ENCODE data around the gene CATSPERD.

The CATSPERD gene, protein sequence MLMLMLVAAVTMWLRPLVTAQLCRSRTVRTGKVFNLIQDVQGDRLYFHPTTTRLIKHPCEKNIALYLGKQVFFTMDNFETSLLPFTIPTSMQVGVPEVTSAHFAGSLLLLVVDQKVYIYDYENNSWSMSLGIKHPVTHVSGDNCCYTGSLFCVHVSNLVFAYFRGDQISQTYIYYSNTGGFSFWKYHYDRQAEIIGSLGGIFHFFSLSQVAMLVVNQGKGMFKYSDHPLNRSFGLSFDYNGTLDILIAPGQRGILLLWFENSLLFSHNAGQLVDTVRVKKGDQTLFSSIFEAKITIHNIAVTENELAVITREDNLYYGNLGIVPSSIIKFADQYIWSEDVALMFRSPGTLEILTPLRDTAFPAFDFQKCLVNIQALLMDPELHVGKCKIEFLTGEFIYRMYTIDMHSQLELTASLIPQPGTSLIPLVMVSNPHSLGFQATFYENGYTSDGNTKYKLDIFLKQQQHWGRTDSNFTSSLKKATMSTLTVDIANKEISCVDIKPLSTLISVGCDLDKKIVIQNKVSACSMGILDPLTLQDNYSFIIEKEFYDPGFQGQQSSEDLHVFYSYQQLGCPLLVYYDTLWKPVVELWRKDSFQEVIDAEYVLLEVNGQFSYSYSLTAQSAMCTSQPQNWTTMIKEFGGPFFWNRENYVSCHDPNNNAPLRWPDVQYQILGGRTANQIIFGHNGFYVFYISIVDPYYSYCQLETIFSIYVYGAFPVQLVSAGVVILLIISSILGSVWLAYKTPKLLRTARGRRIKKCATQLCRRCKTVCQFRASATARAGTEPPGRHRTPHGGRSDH

DNA sequence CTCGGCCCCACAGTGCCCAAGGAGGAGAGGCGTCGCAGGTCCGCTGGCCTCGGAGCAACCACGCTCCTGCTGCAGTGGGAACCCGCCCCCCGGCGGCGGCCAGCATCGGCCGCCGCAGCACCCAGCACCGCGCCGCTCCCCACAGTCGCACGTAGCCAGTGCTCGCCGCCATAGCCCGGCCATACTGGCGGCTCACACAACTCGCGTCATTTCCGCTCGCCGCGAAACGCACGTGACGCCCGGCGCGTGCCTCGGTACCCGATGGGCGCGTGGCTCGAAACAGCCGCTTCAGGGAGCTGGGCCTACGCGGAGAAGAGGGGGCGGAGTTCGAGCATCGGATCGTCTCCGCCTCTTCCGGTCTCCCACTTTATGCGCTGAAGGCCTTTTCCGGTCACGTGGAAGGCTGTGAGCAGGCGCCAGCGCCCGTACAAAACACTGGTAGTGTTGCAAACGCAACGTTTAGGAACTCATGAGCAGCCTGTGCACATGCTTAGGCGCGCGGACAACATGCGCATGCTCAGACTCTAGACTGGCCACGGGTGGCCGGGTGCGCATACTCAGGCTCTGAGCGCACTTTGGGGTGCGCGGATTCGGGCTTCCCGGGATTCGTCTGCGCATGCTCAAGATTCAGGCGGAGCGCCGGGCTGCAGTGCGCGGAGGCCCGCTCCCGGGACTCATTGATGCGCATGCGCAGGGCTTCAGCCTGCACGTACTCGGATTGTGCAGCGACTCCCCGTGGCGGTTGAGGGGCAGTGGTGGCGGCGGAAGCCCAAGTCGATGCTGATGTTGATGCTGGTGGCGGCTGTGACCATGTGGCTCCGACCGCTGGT lies at the start of gene CATSPERD, which contains the start of gene LONP1:
CATSPERD (plus strand) TSS at position 677 of the 830 bp plus-strand sequence; CDS start at position 778, 101 bp downstream.
LONP1 (minus strand) TSS at position 186 of the 830 bp plus-strand sequence; CDS start at position 172, 14 bp downstream.
- DNase-seq (ENCODE audit: low read depth in 1 of 2, low spot score in 1 of 2): peak; percentile 95 to 97

DNA sequence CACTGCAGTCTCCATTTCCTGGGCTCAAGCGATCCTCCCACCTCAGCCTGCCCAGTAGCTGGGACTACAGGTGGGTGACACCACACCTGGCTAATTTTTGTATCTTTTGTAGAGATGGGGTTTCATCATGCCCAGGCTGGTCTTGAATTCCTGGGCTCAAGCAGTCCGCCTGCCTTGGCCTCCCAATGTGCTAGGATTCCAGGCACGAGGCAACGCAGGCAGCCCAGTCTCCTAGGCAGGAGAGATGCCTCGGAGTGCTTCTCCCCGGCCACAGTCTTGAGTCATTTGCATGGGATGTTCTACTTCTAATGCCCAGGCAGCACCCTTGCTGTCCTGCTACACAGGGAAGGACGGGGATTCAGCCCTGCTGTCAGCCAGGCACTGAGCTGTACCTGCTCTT lies 48.8 kb upstream of the CATSPERD start:
- DNase-seq (ENCODE audit: low read depth in 1 of 2, low spot score in 1 of 2): no peak

DNA sequence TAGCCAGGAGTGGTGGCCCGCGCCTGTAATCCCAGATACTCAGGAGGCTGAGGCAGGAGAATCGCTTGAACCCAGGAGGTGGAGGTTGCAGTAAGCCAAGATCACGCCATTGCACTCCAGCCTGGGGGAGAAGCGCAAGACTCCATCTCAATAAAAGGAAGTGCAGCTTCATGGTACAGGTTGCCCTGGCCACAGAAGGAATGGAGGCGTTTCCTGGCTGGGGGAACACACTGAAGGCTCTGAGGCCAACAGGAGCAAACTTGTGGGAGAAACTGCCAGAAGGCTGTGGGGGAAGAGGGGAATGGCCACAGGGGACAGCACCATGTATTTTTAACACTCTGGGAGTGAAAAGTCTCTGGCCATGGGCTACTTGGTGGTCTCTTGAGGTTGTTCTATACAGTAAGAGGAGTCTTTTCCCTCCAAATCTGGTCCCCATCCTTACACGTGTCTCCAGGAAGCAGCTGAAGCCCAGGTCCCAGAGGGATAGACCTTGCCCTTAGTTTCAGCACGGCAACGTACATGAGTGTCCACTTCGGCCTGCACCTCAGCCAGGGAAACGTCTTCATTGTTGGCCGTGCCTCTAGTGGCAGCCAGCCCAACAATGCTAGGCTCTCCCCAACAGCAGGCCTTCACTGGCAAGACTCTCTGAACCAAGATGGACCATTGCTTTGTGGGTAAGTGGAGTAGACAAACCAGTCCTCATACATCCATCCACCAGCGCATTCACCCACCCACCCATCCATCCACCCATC lies 47.6 kb upstream of the CATSPERD start:
- no peak for DNase-seq (ENCODE audit: low read depth in 1 of 2, low spot score in 1 of 2)

DNA sequence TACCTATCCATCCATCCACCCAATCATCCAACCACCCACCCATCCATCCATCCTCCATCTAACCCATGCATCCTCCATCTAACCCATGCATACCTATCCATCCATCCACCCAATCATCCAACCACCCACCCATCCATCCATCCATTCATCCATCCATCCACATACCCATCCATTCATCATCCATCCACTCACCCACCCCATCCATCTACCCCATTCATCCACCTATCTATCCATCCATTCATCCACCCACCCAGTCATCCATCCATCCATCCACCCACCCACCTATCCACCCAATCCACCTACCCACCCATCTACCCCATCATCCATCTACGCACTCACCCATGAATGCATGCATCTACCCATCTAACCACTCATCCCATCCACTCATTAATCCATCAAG lies 46.7 kb upstream of the CATSPERD start:
- DNase-seq (ENCODE audit: low read depth in 1 of 2, low spot score in 1 of 2): no peak

DNA sequence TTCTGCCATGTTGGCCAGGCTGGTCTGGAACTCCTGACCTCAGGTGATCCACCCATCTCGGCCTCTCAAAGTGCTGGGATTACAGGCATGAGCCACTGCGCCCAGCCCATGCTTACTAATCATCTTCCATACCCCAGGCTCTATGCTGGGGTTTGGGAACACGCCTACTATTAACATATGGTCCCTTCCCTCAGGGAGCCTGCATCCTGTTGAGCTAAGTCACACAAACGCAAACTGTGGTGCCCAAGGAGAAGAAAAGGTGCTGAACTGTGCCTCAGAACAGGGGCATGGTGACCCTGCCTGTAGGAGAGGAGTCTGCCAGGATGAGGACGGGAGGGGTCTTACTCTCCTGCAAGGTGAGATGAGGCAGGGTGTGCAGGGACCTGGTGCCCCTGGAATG lies 45.7 kb upstream of the CATSPERD start:
- DNase-seq (ENCODE audit: low read depth in 1 of 2, low spot score in 1 of 2): no peak

DNA sequence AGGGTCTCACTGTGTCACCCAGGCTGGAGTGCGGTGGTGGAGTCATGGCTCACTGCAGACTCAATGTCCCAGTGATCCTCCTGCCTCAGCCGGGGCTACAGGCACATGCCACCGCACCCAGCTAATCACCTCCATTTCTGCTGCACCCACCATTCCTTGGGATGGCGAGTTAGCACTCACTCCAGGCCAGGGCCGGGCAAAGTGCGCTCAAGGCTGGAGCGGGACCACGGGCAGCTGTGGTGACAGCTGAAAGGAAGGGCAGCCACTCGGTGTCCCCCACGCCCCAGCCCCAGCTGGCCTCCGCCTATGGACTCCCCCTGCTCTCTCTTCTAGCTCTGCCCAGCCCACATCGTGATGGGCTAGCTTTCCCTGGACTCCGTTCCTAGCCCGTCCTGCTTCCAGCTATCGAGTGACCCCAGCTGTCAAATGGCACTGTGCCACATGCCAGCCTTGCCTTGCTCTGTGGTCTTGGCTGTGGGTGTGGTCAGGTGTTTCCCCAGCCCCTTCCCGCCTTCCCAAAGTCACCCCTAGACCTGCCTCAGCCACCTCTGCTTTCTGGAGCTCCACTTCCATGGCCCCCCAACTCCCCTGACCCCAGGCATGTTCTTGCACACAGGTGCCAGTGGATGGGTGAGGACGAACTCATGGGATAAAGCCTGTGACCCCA lies 44.2 kb upstream of the CATSPERD start:
- no peak for DNase-seq (ENCODE audit: low read depth in 1 of 2, low spot score in 1 of 2)

DNA sequence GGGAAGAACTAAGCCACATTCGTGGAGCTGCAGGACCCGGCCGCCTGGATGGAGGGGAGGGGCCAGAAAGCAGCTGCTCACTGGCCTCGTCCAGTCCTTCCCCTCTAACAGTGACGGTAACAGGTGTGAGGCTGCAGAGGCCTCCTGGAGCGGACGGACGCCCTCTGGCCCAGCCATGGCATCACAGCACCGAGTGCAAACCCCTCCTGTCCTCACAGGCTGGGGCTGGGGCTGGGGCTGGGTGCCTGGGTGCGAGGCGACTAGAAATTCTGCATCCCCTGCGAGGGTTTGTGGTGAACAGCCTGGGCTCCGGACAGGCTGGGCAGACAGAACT lies 43.7 kb upstream of the CATSPERD start:
- no peak for DNase-seq (ENCODE audit: low read depth in 1 of 2, low spot score in 1 of 2)

DNA sequence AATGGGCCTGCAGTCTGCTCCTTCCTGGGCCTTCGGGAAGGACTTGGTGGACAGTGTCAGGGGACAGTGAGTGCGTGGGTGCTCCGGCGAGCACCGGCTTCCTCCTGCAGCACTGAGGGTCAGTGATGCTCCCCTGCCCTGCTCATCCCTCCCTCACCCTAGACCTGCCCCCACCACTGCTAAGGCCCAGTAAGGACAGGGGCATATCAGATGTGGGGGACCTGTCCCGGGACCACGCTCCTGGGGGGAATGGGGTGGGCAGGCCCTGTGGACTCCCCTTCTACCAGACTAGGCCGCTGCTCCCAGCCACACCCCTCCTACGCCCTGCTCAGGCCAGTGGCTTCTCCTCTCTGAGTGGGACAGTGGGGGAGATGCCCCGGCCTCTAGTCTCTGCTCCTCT lies 43.3 kb upstream of the CATSPERD start:
- DNase-seq (ENCODE audit: low read depth in 1 of 2, low spot score in 1 of 2): no peak

DNA sequence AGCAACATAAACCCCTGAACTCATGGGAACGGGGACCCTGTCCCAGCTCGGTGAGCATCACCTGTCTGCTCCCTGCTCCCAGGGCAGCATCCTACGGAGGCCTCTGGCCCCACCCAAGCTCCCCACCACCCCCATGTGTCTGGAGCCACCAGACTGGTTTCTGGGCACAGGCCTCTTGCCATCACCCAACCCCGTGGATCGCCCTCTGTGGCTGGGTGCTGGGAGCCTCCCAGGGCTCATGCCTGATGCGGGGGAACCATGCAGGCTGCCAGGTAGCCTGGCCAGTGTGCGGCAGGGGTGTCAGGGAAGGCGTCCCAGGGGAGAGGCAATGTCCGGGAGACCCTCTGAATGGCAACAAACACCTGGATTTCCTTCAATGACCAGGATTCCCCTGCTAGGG lies 42.9 kb upstream of the CATSPERD start:
- no peak for DNase-seq (ENCODE audit: low read depth in 1 of 2, low spot score in 1 of 2)

DNA sequence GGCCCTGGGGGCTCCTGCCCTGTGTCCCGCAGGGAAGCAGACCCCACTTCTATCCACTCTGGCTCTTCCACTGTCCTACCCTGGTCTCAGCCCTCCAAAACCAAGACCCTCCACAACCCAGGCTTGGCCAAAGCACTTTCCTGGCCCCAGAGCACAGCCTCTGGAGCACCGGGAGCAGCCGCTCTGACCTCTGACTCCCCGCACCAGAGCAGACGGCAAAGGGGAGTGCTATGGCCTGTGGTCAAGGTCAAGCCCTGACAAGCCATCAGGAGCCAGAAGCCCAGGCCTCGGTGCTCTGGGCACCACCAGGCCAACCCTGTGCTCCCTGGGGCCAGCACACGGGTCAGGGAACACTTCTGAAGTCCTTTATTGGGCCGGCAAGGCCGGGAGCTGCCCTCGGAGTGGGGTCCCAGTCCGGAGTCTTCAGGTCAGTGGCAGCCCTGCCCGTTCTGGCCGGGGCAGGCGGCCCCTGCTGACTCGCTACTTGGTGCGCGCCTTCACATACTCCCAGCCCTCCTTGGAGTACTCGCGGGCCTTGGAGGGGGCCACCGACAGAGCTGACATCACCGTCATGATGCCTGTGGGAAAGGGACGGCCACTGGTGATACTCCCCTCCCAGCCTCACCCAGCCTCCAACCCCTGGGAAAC lies 42.2 kb upstream of the CATSPERD start:
- no peak for DNase-seq (ENCODE audit: low read depth in 1 of 2, low spot score in 1 of 2)

DNA sequence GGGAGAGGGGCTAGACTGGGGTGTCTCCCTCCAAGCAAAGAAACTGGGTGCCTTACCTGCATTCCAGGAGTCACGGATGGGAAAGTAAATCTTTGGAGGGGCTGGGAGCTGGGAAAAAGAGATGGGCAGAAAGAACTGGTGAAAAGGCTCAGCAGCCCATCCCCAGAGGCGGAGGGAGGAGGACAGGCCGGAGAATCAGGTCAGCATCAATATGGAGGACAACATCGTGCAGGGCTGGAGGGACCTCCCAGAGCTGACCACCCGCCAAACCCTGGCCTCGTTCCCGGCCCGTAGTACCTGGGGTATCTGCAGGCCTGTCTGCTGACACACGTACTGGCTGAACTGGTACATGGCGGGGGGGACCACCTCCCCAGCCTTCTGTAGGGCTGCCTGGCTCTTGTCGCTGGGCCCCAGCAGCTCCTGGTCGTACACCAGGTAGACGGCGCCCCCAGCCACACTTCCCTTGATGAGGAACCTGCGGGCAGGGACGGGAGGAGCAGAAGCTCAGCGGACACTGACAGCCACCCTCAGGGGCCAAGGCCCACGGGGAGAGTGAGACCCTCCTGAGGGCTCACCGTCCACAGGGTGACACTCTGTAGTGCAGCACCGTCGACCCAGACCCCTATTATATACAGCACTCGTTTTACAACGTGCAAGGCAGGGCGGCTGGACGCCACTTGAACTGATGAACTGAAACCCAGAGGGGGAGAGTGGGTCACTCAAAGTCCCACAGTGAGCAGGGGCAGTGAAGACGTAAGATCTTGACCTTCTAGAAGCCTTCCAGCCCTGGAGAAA lies 41.0 kb upstream of the CATSPERD start:
- no peak for DNase-seq (ENCODE audit: low read depth in 1 of 2, low spot score in 1 of 2)

DNA sequence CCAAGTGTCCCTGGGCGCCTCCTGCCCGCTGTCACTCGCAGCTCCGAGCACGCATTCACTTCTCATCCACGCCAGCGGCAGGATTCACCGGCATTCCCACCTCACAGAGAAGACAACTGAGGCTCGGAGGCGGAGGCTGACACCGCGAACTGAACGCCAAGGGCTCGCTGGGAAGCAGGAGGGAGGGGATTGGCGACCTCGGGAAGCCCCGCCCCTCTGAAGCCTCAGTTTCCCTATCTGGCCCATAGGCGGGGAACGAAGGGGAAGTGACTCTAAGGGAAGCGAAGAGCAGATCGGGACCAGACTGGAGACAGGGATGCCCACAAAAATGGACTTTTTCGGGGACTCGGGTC lies 40.4 kb upstream of the CATSPERD start:
- DNase-seq (ENCODE audit: low read depth in 1 of 2, low spot score in 1 of 2): no peak

DNA sequence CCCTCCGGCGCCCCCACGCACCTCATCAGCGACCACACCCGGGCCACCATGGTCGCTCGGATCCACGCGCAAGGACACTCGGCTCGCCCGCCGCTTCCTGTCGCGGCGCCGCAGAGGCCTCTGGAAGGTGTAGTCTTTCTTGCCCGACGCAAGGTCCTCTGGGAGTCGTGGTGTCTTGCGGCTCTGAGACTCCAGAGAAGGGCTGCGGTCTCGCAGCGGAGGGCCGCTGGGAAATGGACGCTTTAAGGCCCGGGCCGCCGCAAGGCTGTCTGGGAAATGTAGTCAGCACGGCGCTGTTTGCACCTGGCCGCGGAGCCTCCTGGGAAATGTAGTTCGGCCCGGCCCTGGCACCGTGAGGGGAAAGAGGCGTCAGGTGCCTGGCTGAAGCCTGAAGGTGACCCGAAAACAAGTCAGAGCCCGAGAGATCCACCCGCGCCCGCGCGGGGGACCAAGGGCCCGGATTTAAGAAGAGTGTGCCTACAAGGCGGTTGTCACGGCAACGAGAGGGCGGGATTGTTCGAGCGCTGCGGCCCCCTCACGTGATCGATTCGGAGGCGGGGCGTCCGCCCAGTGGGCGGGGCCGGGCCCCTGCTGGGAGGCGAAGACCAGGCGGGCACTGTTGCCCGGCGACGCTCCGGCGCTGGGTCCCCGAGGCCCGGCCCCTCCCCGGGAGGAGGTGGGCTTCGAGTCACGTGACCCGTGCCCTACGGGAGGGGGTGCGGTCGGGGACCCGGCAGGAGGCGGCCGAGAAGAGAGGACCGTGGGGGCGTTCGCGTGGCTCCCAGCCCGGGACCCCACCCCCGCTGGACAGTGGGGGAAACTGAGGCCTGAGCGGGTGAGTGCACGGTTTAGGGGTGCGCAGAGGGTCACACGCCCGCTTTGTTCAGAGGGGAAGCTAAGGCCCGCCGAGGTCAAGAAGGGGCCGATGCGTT lies 39.7 kb upstream of the CATSPERD start, which contains the start of the genes HSD11B1L and MICOS13:
HSD11B1L (plus strand) TSS at position 591 of the 932 bp plus-strand sequence. CDS start 3,806 bp downstream, outside the sequence.
MICOS13 (minus strand) TSS at position 80 of the 932 bp plus-strand sequence; CDS start at position 50, 30 bp downstream.
- DNase-seq (ENCODE audit: low read depth in 1 of 2, low spot score in 1 of 2): peak; percentile 96 to 98

DNA sequence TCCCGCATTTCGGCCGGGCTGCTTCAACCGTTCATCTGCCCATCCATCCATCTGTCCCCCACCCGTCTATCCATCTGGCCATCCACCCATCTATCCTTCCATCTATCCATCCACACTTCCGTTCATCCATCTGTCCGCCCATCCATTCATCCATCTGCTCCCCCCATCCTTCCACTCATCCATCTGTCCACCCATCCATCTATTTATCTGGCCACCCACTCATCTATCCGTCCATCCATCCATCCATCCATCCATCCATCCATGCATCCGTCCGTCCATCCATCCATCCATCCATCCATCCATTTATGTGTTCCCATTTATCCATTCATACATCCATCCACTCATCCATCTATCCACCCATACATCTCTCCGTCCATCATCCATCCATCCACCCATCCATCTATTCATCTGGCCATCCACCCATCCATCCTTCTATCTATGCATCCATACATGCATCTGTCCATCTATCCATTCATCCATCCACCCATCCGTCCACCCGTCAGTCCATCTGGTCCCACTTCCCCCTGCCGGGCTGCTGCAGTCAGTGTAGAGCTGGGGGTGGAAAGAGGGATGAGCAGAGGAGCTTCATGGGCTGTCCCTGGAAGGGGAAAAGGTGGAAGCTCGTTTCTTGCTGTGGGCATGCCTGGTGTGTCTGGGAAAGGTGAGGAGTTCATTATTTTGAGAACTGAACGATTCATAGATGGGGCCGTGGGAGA lies 38.9 kb upstream of the CATSPERD start:
- DNase-seq (ENCODE audit: low read depth in 1 of 2, low spot score in 1 of 2): no peak

DNA sequence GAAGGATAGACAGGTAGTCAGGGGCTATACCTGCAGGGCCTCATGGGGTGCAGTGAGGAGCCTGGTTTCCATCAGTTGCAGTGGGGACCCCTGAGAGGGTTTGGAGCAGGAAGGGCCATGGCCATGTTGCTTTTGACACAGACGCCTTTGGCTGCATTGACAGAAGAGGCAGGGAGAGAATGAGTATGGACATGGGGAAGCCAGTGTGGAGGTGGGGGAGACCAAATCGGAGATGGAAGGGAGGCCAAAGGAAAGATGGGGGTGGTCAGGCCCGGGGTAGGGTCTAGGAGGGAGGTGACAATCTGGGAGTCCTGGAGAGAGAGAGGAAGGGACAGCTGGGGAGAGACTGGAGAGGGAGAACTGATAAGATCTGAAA lies 38.3 kb upstream of the CATSPERD start:
- no peak for DNase-seq (ENCODE audit: low read depth in 1 of 2, low spot score in 1 of 2)

DNA sequence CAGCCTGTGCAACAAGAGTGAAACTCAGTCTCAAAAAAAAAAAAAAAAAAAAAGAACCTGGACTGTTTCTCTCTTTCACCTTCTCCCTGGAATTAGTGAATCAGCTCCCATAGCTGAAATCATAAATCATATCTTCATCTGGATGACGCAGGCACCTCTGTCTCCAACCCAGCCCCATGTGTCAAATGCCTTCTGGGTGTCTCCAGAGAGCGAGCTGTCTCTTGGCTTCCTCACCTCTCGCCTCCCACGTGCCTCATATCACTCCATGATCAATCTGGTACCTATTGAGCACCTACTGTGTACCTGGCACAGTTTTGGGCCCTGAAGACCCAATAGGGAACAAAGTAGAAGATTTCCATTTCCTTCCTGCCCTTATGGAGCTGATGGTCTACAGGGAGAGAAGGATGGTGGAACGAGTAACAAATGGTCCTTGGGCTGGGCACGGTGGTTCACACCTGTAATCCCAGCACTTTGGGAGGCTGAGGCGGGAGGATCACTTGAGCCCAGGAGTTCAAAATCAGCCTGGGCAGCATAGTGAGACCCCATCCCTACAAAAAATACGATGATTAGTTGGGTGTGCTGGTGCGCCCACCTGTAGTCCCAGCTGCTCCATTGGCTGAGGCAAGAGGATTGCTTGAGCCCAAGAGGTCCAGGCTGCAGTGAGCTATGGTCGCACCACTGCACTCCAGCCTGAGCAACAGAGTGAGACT lies 37.1 kb upstream of the CATSPERD start:
- no peak for DNase-seq (ENCODE audit: low read depth in 1 of 2, low spot score in 1 of 2)

Data from stimulated activated CD4-positive, alpha-beta T cell treated with anti-CD3 and anti-CD28 coated beads, Interleukin-15, amount 100 ng/mL, for 1 hour (primary cell).